ENCODE results near the gene PPP1R3F. TPM values are rescaled to one million over a fixed set of nuclear protein-coding genes. Genes with fewer than 3 reads are reported as not detected.

The PPP1R3F gene
- total RNA-seq, 1 donor from 2014 or later, result 1.8 TPM

GRCh38 chrX:49246541-49246940 is 23.1 kb upstream of the PPP1R3F start:
- Histone ChIP-seq H3K36me3 (ENCODE audit: control insufficient read depth, insufficient read depth, low read length) (peaks cover 6% of the 10 kb centered on the region), H3K4me3 (ENCODE audit: low read depth, low read length) (no peak overlapping the region), H3K27me3 (ENCODE audit: control insufficient read depth, insufficient read depth, low read length) (no peaks in the 10 kb centered on the region)
- FAIRE-seq (no peak), DNase-seq (ENCODE audit: low read depth) (no peak)
- no peak for TF ChIP-seq CTCF (IDR thresholded peaks at IDR 0.05; ENCODE audit: insufficient read depth, low read length, severe bottlenecking)

- no peak for TF ChIP-seq CTCF (IDR thresholded peaks at IDR 0.05; ENCODE audit: insufficient read depth, low read length, severe bottlenecking)
- FAIRE-seq (no peak), DNase-seq (ENCODE audit: low read depth) (no peak)
- H3K4me3 ChIP-seq (ENCODE audit: low read depth, low read length), result no peak overlapping the region
- H3K27me3 ChIP-seq (ENCODE audit: control insufficient read depth, insufficient read depth, low read length), result no peaks in the 10 kb centered on the region
- peaks cover 6% of the 10 kb centered on the region for H3K36me3 ChIP-seq (ENCODE audit: control insufficient read depth, insufficient read depth, low read length)
Measured at GRCh38 chrX:49247346-49247745, 22.2 kb upstream of the PPP1R3F start.

GRCh38 chrX:49247916-49248811 is 21.4 kb upstream of the PPP1R3F start:
- no peak for TF ChIP-seq CTCF (IDR thresholded peaks at IDR 0.05; ENCODE audit: insufficient read depth, low read length, severe bottlenecking)
- peaks cover 4% of the 10 kb centered on the region for H3K36me3 ChIP-seq (ENCODE audit: control insufficient read depth, insufficient read depth, low read length)
- no peaks in the 10 kb centered on the region for H3K27me3 ChIP-seq (ENCODE audit: control insufficient read depth, insufficient read depth, low read length)
- DNase-seq (ENCODE audit: low read depth) (no peak), FAIRE-seq (no peak)
- no peak overlapping the region for H3K4me3 ChIP-seq (ENCODE audit: low read depth, low read length)

GRCh38 chrX:49249071-49249470 is 20.5 kb upstream of the PPP1R3F start:
- DNase-seq (ENCODE audit: low read depth) (no peak), FAIRE-seq (no peak)
- H3K36me3 ChIP-seq (ENCODE audit: control insufficient read depth, insufficient read depth, low read length), result peaks cover 2% of the 10 kb centered on the region
- TF ChIP-seq CTCF (IDR thresholded peaks at IDR 0.05; ENCODE audit: insufficient read depth, low read length, severe bottlenecking), result no peak
- no peaks in the 10 kb centered on the region for H3K27me3 ChIP-seq (ENCODE audit: control insufficient read depth, insufficient read depth, low read length)
- H3K4me3 ChIP-seq (ENCODE audit: low read depth, low read length), result no peak overlapping the region

- FAIRE-seq (no peak), DNase-seq (ENCODE audit: low read depth) (no peak)
- H3K27me3 ChIP-seq (ENCODE audit: control insufficient read depth, insufficient read depth, low read length), result no peaks in the 10 kb centered on the region
- H3K4me3 ChIP-seq (ENCODE audit: low read depth, low read length), result no peak overlapping the region
- H3K36me3 ChIP-seq (ENCODE audit: control insufficient read depth, insufficient read depth, low read length), result peaks cover 2% of the 10 kb centered on the region
- TF ChIP-seq CTCF (IDR thresholded peaks at IDR 0.05; ENCODE audit: insufficient read depth, low read length, severe bottlenecking), result no peak
Measured at GRCh38 chrX:49249616-49250015, 20.0 kb upstream of the PPP1R3F start.
